IPS-NIHi7 (cell line): ENCODE results near the gene DPY19L1.
"Not testable (repeated sequence)": the region's sequence is repeated elsewhere in the genome, so short reads cannot be mapped to it uniquely, and the experiment has no call there.

Experiments
- DNase-seq: peaks from one replicate; pipeline ENCODE4 v3.0.0; 2012; ENCODE audit warnings: mixed read lengths; ENCODE audit errors: extremely low spot score

The DPY19L1 gene

GRCh38 chr7:35032166-35032565, 5.1 kb downstream of the DPY19L1 start:
- no peak for DNase-seq

- no peak for DNase-seq
Measured at GRCh38 chr7:35030848-35031247, 6.4 kb downstream of the DPY19L1 start.

GRCh38 chr7:35029311-35029710, 8.0 kb downstream of the DPY19L1 start:
- DNase-seq, result no peak

- DNase-seq, result no peak
Measured at GRCh38 chr7:35026150-35026549, 11.1 kb downstream of the DPY19L1 start.

- no peak for DNase-seq
Measured at GRCh38 chr7:35025369-35025870, 11.9 kb downstream of the DPY19L1 start.

- DNase-seq, result no peak
Measured at GRCh38 chr7:35024298-35024697, 13.0 kb downstream of the DPY19L1 start.

GRCh38 chr7:35022725-35023124, 14.6 kb downstream of the DPY19L1 start:
- DNase-seq, result no peak

GRCh38 chr7:35021445-35021844, 15.8 kb downstream of the DPY19L1 start:
- DNase-seq, result no peak

GRCh38 chr7:35019801-35020200, 17.5 kb downstream of the DPY19L1 start:
- no peak for DNase-seq

GRCh38 chr7:35019179-35019729, 18.0 kb downstream of the DPY19L1 start:
- DNase-seq, result no peak

- DNase-seq, result no peak
Measured at GRCh38 chr7:35015346-35015859, 21.9 kb downstream of the DPY19L1 start.

GRCh38 chr7:35012160-35012559, 25.1 kb downstream of the DPY19L1 start:
- no peak for DNase-seq

GRCh38 chr7:35011085-35011484, 26.2 kb downstream of the DPY19L1 start:
- DNase-seq, result no peak

- DNase-seq, result no peak
Measured at GRCh38 chr7:35007768-35008167, 29.5 kb downstream of the DPY19L1 start.

- no peak for DNase-seq
Measured at GRCh38 chr7:35004531-35005095, 32.7 kb downstream of the DPY19L1 start.

GRCh38 chr7:35003679-35004303, 33.5 kb downstream of the DPY19L1 start:
- DNase-seq, result peak; percentile 21

GRCh38 chr7:35003177-35003650, 34.1 kb downstream of the DPY19L1 start:
- DNase-seq, result not testable (repeated sequence)

- DNase-seq, result not testable (repeated sequence)
Measured at GRCh38 chr7:34998335-34998734, 39.0 kb downstream of the DPY19L1 start.

- DNase-seq, result not testable (repeated sequence)
Measured at GRCh38 chr7:34996423-34997090, 40.7 kb downstream of the DPY19L1 start.

GRCh38 chr7:34995757-34996156, 41.5 kb downstream of the DPY19L1 start:
- DNase-seq, result no peak

GRCh38 chr7:34991938-34992840, 45.1 kb downstream of the DPY19L1 start:
- no peak for DNase-seq
